NCI-H2227 (cell line): Measurements from ENCODE around the gene PTTG1IP.
"Not testable (repeated sequence)": the region's sequence is repeated elsewhere in the genome, so short reads cannot be mapped to it uniquely, and the experiment has no call there.

Experiments used
- DNase-seq: peaks from one replicate; lab custom pipeline; 2025; ENCODE audit not compliant: unreplicated experiment; lab: John Stamatoyannopoulos, UW

PTTG1IP gene

DNA sequence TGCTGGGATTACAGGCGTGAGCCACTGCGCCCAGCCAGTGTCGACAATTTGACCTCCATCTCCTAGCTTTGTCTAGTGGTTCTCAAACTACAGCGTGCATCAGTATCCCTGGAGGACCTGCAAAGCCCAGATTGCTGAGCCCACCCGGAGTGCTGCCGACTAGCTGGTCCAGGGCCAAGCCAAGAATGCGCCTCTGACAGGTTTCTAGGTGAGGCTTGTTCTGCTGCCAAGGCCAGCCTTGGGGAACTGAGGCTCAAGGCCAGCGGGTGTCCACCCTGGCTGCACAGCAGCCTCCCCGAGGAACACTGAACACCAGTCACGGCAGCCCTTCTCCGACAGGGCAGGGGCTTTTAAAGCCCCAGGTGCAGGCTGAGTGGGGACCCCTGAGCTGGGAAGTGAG, 9.8 kb upstream of the PTTG1IP start:
- DNase-seq, result no peak

DNA sequence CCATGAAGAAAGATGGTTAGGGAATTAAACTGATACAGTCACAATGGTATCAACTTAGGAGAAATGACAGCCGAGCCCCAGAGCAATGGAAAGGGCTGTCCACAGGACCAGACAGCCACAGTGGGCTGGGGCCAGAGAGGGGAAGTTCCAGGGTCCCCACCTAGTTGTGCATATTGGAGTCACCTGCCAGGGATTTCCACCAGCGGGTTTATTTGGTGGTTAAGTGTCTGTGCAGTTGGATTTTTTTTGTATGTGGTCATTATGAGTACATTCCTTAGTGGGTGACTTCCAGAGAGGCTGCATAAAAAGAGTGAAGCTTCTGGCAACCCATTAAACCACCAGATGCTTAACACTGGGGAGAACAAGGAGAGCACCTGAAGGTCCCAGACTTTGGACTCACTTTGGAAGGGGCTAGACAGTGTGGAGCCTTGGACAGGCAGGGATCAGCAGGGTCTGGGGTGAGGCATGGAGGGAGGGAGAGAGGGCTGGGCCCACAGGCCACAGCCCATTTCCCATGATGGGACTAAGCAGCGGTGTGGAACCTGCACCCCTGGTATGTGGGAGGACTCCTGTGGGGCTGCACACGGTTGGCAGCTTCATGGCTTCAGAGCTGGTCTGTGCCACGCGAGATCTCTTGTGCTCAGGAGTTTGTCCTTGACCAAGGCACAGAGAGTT, 7.8 kb upstream of the PTTG1IP start:
- no peak for DNase-seq

DNA sequence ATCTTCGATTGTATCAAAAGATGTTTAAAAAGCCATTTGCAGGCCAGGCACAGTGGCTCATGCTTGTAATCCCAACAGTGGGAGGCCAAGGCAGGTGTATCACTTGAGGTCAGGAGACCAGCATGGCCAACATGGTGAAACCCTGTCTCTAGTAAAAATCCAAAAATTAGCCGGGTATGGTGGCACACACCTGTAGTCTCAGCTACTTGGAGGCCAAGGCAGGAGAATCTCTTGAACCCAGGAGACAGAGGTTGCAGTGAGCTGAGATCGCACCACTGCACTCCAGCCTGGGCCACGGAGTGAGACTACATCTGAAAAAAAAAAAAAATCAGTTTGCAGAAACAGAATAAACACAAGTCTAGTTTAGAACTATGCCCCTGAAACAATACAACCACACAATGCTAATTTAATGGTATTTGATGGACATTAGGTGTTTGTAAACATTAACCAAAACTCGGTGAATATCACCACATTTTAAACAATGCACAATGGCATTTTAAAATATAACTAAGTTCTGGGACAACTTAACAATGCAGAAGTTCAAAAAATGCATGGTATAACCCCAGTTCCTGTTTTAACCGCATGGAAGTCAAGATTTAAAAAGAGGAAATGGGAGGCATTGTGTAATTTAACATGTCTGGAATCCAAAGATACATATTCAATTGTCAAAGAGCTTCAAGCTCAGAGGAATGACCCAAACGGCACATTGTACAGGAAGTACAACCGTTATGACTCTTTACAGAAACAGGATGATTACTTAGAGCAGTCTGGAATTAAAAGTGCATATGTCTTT, 7.1 kb upstream of the PTTG1IP start:
- DNase-seq, result no peak

DNA sequence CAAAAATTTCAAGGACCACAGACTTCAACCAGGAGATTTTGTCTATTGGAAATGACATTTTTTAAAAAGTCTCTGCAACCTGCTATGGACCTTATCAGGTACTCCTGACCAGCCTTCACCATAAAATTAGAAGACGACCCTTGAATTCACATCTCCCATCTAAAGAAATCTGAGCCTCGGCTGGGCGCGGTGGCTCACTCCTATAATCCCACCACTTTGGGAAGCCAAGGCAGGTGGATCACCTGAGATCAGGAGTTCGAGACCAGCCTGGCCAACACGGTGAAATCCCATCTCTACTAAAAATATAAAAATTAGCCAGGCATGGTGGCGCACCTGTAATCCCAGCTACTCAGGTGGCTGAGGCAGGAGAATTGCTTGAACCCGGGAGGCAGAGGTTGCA, 5.7 kb upstream of the PTTG1IP start:
- DNase-seq, result not testable (repeated sequence)

DNA sequence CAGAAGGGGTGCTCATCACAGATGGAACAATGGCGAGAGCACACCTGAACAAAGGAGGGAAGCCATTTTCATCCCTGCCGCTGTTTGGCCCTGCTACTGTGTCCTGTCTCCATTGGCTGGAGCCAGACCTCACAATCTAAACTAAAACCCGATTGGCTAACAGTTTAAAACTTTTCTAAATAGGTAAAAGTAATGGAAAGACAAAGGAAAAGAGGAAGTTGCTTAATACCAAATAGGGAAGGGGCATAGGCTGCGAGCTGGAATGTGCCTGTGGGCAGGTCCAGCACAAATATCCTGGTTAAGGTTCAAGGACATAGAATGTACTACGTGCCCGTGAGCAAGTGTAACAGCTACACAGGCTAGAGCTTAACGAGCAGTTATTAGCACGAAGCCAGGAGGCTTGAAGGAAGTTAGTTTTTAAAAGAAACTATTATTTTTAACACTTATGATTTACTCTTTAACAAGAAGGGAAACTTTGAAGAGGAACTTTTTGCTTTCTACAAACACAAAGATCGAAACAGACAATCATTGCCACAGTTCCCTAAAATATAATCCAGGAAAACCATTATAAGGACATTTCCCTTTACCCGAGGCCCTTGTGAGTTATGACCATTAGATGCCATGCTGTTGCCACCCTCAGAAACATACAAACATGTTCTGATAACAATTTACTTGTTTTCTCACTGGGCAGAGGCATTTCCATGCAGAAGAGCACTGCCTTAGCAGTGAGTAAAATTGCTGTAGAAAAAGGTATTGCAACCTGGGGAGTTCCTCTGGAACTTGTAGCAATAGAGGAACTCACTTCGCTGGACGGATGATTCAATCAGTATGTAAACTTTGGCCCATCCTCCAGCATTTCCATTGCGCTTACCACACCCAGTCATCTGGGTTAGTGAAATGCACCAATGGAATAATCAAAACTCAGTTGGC, 4.8 kb upstream of the PTTG1IP start:
- no peak for DNase-seq

DNA sequence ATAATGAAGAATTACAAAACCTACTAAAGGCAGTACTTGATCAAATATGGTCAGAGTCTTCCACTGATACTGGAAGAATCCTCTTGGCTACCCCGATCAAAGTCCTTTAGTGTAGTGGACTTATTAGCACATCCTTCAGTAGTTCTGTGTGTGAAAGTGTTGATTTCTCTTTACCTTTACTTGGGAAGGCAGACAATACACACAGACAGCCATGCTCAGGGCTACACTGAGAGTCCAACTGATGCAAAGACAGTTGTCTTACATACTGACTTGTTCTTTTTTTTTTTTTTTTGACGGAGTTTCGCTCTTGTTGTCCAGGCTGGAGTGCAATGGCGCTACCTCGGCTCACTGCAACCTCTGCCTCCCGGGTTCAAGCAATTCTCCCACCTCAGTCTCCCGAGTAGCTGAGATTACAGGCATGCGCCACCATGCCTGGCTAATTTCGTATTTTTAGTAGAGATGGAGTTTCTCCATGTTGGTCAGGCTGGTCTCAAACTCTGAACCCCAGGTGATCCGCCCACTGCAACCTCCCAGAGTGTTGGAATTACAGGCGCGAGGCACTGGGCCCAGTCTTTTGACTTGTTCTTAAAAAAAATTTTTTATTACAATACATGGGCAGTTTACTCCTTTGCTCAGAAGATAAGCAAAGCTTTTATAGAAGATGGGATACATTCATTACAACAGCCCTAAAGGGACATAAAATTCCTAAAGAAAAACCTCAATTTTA, 3.5 kb upstream of the PTTG1IP start:
- no peak for DNase-seq

DNA sequence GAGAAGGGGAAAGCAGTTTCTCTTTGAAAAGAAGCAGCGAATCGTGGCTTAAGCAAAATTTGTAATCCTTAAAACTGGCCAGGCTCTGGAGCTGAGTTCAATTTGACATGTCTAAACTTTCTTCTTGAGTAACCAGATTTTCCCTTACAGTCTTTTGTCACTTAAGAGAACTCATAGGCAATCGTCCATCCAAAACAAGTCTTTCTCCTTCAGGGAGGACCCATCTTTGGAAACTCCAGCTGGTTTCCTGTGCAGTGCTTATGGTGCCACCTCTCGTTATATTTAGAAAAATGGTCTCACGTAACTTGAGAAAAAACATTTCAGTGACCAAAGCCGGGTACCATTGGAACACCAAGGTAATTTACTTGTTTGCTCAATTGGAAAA, 1.8 kb upstream of the PTTG1IP start:
- no peak for DNase-seq

DNA sequence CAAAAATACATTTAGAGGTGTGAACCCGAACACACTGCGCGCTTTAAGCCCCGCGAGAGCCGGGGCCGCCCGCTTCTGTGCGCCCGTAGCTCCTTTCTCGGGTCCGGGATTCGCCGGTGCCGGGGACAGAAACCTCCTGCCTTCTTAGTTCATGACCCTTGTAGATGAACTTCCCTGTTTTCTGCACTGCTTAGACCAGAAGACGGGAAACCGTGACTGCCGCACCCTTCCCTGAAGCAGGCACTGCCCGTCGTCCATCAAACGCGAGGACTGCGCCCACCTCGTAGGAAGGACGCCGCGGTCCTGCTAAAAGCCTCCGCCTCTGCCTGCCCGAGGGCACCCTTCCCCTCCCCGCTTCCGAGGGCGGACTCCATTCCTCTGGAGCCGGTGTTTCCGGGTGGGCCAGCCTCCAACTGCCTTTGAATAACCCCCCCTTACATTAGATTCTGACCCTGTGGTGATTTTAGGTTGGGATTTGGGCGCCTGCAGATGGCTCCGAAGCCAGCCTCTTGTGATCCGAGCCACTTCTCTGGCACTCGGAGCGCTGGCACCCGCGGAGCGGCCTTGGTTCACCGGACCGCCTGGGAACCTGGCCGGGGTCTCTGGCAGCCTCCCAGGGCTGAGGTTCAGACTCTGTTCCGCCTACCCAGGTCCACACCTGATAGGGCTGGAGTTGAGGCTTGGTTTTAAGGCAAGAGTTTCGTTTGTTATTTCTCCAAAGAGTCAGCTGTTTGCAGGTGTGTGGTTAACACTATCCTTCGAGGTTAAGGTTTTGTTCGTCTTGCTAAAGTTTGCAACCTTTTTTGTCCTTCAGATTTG, 1.2 kb upstream of the PTTG1IP start:
- peak; percentile 43 for DNase-seq

DNA sequence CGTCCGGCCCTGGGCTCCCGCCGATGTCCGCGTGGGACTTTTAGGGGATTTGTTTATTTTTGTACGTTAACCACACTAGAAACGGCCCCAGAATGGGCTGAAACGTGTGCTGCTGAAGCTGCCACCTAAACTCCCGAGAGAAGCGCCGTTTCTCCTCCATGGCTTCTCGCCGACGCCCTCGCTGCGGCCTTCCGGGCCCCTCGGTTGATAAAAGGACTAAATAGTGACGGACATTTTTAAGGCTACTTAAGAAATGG, 678 bp upstream of the PTTG1IP start:
- DNase-seq, result peak; percentile 64

DNA sequence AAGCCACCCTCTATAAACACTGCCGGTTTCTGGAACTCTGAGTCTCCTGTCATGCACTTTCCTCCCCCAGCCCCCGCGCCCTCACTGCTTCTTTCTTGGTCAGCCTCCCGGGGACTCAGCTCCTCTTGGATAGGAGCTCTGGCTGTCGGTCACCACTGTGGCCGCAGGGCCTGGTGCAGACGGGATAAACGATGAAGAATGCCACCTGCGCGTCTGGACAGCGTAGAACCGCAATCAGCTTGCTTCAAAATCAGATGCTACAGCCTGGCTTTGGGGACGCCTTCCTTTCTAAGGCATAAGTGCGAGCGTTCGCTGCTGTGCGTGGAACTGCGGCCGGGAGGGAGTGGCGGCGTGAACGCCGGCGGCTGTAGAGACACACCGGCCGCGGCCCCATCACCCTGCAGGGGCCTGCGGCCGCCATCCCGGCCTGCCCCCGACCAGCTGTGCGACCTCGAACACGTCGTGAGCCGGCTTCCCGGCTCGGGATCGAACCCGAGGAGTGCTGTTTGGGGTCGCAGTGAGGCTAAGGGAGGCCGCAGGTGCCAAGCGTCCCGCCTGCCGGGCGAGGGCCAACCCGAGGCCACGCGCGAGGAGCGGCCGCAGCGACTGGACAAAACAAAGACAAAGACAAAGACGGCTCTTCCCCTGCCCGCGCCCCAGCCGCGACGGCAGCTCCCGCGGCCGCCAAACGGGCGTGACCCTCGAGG, 688 bp downstream of the PTTG1IP start:
- DNase-seq, result peak; percentile 47

DNA sequence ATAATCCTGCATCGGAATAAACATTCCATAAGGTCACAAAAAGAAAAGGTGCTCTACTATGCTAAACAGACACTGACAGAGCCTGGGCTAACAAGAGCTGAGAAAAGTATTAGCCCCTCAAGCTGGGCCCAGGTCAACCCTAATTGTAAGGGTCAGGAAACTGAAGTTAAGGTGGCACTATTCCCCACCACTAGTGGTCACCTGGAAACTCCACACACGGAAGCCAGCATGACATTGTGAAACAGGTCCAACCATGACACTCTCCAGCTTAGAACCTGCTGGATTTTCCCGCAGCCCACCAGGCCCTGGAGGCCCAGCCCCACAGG, 1.2 kb downstream of the PTTG1IP start:
- DNase-seq, result no peak

DNA sequence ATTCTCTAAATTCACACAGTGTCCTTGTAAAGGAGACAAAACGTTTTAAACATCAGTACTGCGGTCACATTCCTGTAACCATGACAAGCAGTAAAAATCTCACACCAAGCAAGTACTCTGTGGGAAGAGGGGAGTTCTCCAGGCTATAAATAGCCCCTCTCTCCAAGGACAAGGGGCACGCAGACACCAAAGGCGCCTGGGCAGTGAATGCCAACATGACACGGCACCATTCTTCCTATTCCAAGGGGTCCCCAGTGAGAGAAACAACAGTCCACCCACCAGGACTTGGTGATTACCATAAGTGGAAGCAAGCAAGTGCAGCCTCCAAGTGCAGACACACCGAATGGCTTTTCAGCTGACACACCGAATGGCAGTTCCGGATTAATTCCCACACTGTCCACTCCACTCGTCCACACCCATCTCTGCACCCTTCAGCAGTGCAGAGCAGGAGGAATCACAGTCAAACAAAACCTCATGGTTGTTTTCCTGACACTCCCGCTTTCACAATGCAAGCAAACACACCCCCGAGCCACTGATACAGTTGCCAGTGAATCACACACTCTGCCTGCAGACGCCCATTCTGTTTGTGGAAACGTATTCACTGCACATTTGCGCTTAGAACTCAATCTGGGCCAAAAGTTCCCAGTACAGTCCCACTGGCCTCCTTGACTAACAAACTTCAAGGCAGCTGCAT, 1.8 kb downstream of the PTTG1IP start:
- no peak for DNase-seq

DNA sequence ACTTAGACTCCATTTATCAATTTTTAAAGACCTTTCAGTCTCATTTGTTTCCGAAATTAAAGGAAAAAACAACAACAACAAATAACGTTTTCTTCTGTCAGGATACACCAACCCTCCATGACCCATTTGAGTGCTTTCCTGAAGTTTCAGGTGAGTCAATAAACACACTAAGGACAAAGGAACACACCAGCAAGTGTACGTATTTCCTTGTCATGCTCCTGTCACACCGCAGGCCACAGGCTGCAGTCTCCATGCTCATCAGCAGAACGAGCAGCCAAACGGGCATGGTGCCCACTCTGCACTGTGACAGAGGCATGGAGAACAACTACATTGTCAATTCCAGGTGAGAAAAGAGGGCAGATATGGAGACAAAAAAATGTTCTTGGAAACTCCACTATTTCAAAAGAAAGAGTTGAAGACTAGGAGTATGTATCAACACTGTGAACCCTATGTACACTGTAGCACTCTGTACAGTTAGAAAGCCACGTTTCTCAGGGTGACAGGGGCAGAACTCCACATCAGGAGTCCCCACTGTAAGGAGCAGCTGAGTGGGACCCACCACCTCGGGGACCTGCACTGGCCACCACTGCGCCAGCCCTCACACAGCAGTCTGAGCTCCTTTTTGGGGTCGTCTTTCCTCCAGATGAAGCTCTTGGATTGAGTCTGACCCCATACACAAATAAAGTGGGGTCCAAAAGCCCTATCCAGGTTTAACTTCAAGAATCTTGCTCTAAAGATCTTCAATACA, 2.6 kb downstream of the PTTG1IP start:
- DNase-seq, result no peak

DNA sequence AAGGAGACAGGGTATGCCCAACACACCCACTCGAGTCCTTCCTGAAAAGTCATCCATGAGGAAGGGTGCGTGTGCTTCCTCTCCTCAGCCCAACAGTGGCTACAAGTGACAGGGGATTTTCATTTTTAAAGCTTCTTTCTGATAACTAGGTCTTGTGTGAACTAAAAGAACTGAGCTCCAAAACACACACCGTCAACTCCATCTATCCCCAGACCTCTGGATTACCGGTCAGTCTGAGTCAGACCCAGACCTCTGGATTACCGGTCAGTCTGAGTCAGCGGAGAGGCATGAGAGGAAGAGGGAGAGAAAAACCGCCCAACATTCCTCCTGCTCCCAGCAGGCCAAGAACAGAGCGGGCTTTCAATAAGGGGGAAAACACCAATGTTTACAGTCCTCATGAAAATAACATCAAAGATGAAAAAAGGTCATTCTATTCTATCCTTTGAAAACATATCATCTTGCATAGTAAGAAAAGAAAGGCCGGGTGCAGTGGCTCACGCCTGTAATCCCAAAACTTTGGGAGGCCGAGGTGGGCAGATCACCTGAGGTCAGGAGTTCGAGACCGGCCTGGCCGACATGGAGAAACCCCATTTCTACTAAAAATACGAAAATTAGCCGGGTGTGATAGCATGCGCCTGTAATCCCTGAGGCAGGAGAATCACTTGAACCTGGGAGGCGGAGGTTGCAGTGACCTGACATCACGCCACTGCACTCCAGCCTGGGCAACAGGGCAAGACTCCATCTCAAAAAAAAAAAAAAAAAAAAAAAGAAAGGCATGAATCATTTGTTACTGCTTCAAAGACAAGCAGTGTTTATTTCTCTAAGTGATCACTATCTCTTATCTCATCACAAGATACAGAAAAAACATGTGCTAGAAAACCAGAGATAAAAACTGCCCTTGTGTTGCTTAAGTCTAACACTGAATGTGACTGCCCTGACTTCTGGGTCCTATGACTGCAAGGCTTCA, 3.4 kb downstream of the PTTG1IP start:
- no peak for DNase-seq

DNA sequence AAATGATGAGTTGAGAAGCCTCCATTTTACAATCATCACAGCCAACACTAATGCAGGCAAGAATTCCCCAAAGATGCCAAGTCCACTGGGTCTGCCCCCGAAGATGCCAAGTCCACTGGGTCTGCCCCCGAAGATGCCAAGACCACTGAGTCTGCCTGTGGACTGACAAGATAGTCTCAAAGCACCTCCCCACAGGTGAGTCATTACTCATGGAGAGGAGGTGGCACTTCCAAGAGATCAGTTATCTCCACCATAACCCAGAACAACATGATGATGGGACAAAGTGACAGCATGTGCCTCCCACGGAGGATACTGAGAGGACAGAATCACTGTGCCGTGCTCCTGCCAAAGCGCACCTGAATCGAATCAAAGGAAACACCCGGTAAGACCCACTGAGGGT, 4.8 kb downstream of the PTTG1IP start:
- no peak for DNase-seq

DNA sequence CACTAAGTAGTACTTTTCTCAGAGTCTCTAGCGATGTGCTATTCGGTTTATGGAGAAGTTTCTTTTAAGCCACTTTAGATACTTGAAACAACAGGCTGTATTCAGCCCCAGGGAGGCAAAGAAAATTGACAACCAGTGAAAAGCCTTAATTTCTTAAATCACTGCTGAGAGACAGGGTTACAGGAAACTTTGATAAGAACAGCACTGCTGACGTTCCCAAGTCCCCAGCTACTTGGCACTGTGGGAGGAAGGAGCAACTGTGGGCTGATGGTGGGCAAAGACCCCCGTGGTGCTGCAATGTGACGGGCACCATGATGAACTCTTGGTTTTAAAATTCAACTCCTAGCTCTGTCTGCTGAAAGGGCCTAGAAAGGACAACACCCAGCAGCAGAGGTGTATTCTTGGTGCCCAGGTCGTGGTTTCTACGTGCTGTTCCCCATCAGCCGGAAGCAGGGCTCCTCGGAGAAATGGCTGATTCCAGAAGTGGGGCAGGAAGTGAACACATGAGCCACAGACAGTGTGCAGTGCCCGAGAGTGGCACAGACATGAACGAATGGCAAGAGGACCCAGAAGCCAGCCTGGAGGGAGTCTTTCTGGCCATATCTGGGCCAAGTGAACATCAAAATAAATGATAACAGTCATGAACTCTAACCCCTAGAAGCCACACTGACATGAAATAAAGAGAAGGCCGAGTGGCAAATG, 5.3 kb downstream of the PTTG1IP start:
- no peak for DNase-seq

DNA sequence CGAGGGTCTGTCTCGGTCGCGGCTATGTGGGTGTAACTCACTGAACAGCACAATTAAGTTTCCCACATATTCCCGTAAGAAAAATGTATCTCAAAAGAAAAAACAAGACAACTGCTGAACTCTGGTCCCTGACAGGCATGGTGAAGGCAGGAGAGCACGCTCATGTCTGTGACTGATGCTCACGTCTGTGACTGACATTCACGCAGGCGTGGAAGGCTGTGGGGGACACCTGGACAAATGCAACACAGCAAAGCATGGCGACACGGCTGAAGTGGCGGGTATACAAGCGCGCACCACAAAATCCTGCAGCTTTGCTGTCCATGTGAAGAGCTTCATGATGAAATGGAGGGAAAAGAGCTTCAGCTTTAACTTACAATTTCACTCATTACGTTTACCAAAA, 6.0 kb downstream of the PTTG1IP start:
- DNase-seq, result no peak
